Tibial nerve (tissue), 4 donors: Measurements from ENCODE around the gene ANKRD35.

Experiments used
- CTCF ChIP-seq, 5 experiments: fragments of 200-600 bp in 3 of 5; fragments of 450-650 bp in 2 of 5; sonication (generic) in 3 of 5; IDR thresholded peaks; one replicate each; pipeline ENCODE4 v1.5.1; 2016 to 2019; ENCODE audit warnings: antibody characterized with exemption in 5 of 5, mild to moderate bottlenecking in 3 of 5, moderate library complexity in 2 of 5
- EP300 ChIP-seq, 2 donors: sonication (generic); formaldehyde crosslinking; IDR thresholded peaks; one replicate each; pipeline ENCODE4 v1.6.1; 2017; ENCODE audit warnings: antibody characterized with exemption in 2 of 2, mild to moderate bottlenecking in 1 of 2
- POLR2A ChIP-seq, 2 donors: fragments of 450-650 bp; IDR thresholded peaks; one replicate each; pipeline ENCODE4 v1.6.1; 2017; ENCODE audit warnings: antibody characterized with exemption in 2 of 2, mild to moderate bottlenecking in 2 of 2, moderate library complexity in 2 of 2

GRCh38 chr1:145893306-145894055 is 7.8 kb upstream of the ANKRD35 start:
- TF ChIP-seq CTCF (IDR thresholded peaks at IDR 0.05) (no peak), EP300 (IDR thresholded peaks at IDR 0.05) (no peak), POLR2A (IDR thresholded peaks at IDR 0.05) (no peak)
